Glutamatergic neuron (in vitro differentiated cells): Measurements from ENCODE around the gene SLIT3. TPM values are rescaled to one million over a fixed set of nuclear protein-coding genes. Genes with fewer than 3 reads are reported as not detected.
A peak's percentile ranks its signal among the peaks of the same experiment; 100 is the strongest.

Experiments
- DNase-seq: peaks from one replicate; pipeline ENCODE4 v3.0.0; 2022
- H3K27ac Mint-ChIP-seq: one replicate; pipeline ENCODE4 v1.8.0; 2020; ENCODE audit warnings: mild to moderate bottlenecking, mixed read lengths, inconsistent platforms; ENCODE audit not compliant: unreplicated experiment
- H3K27me3 Mint-ChIP-seq: one replicate; pipeline ENCODE4 v1.8.0; 2020; ENCODE audit warnings: mild to moderate bottlenecking, moderate library complexity, mixed read lengths, inconsistent platforms; ENCODE audit not compliant: unreplicated experiment
- H3K36me3 Mint-ChIP-seq: one replicate; pipeline ENCODE4 v1.8.0; 2020; ENCODE audit warnings: mild to moderate bottlenecking, mixed read lengths, inconsistent platforms; ENCODE audit not compliant: unreplicated experiment
- H3K4me1 Mint-ChIP-seq: one replicate; pipeline ENCODE4 v1.8.0; 2020; ENCODE audit warnings: mild to moderate bottlenecking, low read depth, mixed read lengths, inconsistent platforms; ENCODE audit not compliant: unreplicated experiment
- H3K4me3 Mint-ChIP-seq: one replicate; pipeline ENCODE4 v1.8.0; 2020; ENCODE audit warnings: mild to moderate bottlenecking, mixed read lengths, inconsistent platforms; ENCODE audit not compliant: unreplicated experiment
- H3K9me3 Mint-ChIP-seq: one replicate; pipeline ENCODE4 v1.8.0; 2020; ENCODE audit warnings: mild to moderate bottlenecking, moderate library complexity, mixed read lengths, inconsistent platforms; ENCODE audit not compliant: unreplicated experiment
- total RNA-seq: library from RNA; stranded (reverse); fragmentation: NEBNext Ultra II Directional; extraction: Animal tissue kit (Norgen Biotek cat#: 25700); gene quantifications from one replicate; pipeline ENCODE4 v1.2.1, GENCODE V29; 2021; ENCODE audit not compliant: unreplicated experiment
- TF ChIP-seq, protein P1 (sequence below): fragments of 200-600 bp; sonication (generic); IDR thresholded peaks from one replicate; pipeline ENCODE4 v1.5.0; 2021; ENCODE audit not compliant: partially characterized antibody, unreplicated experiment

The SLIT3 gene
- total RNA-seq, 1 donor from 2014 or later: 11.5 TPM

DNA sequence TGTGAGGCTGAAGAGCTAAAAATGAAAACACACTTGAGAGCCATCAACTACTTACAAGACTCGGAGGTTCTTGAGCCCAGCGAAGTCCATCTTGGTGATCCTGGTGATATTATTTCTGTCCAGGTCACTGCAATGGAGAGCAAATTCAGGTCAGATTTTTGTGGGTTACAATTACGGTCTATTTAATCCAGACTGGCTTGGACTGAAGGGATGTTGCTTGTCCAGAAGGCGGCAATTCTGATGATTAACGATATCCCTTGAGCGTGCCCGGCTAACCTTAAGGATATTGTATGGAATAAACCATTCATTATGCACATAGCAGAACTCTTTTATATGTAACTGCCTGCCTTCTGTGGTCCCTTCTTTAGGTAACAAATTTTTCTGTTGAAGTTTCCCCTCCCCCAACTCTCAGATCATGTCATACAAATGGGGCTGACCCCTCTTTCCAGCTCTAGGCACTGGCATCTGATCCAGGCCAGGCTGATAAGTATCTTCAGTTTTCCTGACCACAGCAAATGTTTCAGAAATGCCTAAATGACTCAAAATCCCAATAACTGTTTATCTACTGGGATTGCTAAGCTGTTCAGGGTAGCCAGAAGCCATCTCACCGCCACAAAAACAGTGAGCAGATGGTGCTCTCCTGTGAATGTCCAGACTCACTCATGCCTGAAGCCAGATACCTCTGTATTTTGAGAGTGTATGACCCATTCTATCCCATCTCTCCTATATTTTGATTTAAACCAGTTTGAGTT lies 49.4 kb downstream of the SLIT3 start:
- Mint-ChIP-seq H3K36me3 (peaks cover 5% of the 10 kb centered on the region), H3K27ac (peak overlapping the region; percentile 48), H3K4me3 (no peak overlapping the region), H3K27me3 (peaks cover 2% of the 10 kb centered on the region), H3K4me1 (peaks cover 16% of the 10 kb centered on the region), H3K9me3 (peaks cover 2% of the 10 kb centered on the region)
- TF ChIP-seq, protein P1, sequence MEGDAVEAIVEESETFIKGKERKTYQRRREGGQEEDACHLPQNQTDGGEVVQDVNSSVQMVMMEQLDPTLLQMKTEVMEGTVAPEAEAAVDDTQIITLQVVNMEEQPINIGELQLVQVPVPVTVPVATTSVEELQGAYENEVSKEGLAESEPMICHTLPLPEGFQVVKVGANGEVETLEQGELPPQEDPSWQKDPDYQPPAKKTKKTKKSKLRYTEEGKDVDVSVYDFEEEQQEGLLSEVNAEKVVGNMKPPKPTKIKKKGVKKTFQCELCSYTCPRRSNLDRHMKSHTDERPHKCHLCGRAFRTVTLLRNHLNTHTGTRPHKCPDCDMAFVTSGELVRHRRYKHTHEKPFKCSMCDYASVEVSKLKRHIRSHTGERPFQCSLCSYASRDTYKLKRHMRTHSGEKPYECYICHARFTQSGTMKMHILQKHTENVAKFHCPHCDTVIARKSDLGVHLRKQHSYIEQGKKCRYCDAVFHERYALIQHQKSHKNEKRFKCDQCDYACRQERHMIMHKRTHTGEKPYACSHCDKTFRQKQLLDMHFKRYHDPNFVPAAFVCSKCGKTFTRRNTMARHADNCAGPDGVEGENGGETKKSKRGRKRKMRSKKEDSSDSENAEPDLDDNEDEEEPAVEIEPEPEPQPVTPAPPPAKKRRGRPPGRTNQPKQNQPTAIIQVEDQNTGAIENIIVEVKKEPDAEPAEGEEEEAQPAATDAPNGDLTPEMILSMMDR: no peak
- DNase-seq: no peak

GRCh38 chr5:169250887-169251286 lies 50.1 kb downstream of the SLIT3 start:
- Mint-ChIP-seq H3K4me1 (peaks cover 16% of the 10 kb centered on the region), H3K27me3 (peaks cover 2% of the 10 kb centered on the region), H3K27ac (no peak overlapping the region), H3K36me3 (peaks cover 5% of the 10 kb centered on the region), H3K4me3 (no peak overlapping the region), H3K9me3 (peaks cover 2% of the 10 kb centered on the region)
- TF ChIP-seq, protein P1: no peak
- no peak for DNase-seq

DNA sequence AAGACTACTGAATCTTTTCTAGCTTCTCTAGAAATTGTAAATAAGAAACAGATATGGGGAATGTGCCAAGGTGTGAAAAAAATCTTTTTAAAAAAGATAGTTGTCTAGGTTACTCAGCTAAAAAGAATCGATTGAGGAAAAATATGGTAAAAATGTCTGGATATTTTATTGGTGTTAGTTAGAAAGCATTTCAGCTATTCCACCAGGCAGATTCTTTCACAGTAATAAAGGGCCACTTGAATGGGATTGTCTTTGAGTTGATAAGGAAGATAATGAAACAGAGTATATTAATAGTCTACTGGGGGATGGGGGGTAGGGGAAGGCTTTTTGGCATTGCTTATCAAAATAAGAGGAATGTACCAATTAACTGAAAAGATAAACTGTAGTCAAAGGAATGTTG lies 51.9 kb downstream of the SLIT3 start:
- TF ChIP-seq, protein P1: no peak
- Mint-ChIP-seq H3K27me3 (peaks cover 3% of the 10 kb centered on the region), H3K4me1 (peaks cover 16% of the 10 kb centered on the region), H3K36me3 (peaks cover 5% of the 10 kb centered on the region), H3K9me3 (peaks cover 2% of the 10 kb centered on the region), H3K27ac (no peak overlapping the region), H3K4me3 (no peak overlapping the region)
- no peak for DNase-seq

GRCh38 chr5:169248550-169248949 lies 52.4 kb downstream of the SLIT3 start:
- Mint-ChIP-seq H3K27ac (no peak overlapping the region), H3K4me1 (peaks cover 16% of the 10 kb centered on the region), H3K9me3 (peaks cover 2% of the 10 kb centered on the region), H3K4me3 (no peak overlapping the region), H3K27me3 (peaks cover 3% of the 10 kb centered on the region), H3K36me3 (peaks cover 5% of the 10 kb centered on the region)
- TF ChIP-seq, protein P1: no peak
- DNase-seq: no peak

GRCh38 chr5:169244812-169245211 lies 56.1 kb downstream of the SLIT3 start:
- Mint-ChIP-seq H3K36me3 (peaks cover 5% of the 10 kb centered on the region), H3K4me3 (no peak overlapping the region), H3K27me3 (peaks cover 3% of the 10 kb centered on the region), H3K4me1 (no peaks in the 10 kb centered on the region), H3K27ac (no peak overlapping the region), H3K9me3 (peaks cover 2% of the 10 kb centered on the region)
- TF ChIP-seq, protein P1: no peak
- DNase-seq: no peak
